Fibroblast of mammary gland (primary cell): ENCODE measurements around the gene SREBF1.

Source experiments
- DNase-seq: peaks from one replicate; pipeline ENCODE4 v3.0.0-alpha.2; 2010; ENCODE audit warnings: low read depth
- H3K4me3 ChIP-seq: 2 replicates; pipeline ENCODE4 v1.5.1; 2011; ENCODE audit warnings: low read depth, mild to moderate bottlenecking, low read length, moderate library complexity; ENCODE audit not compliant: control insufficient read depth
- CTCF ChIP-seq: conservative IDR thresholded peaks from 2 replicates; pipeline ENCODE4 v1.5.1; 2011; ENCODE audit warnings: low read depth, low read length, inconsistent platforms; ENCODE audit not compliant: control insufficient read depth, insufficient read depth

The SREBF1 gene

GRCh38 chr17:17842111-17842876 is 5.5 kb upstream of the SREBF1 start:
- no peak overlapping the region for H3K4me3 ChIP-seq
- no peak for DNase-seq
- no peak for TF ChIP-seq CTCF

- DNase-seq, result no peak
- no peak overlapping the region for H3K4me3 ChIP-seq
- no peak for TF ChIP-seq CTCF
These were observed 4.8 kb upstream of the SREBF1 start for GRCh38 chr17:17841601-17842025.

GRCh38 chr17:17840751-17841591 is 4.2 kb upstream of the SREBF1 start:
- TF ChIP-seq CTCF, result no peak
- peak; percentile 74 for DNase-seq
- no peak overlapping the region for H3K4me3 ChIP-seq

GRCh38 chr17:17839791-17840707 is 3.3 kb upstream of the SREBF1 start:
- no peak for TF ChIP-seq CTCF
- peak overlapping the region; percentile 38 for H3K4me3 ChIP-seq
- DNase-seq, result peak; percentile 90

- peak; percentile 71 for DNase-seq
- no peak overlapping the region for H3K4me3 ChIP-seq
- TF ChIP-seq CTCF, result no peak
These were observed 1.5 kb upstream of the SREBF1 start for GRCh38 chr17:17837966-17838962.
